Neural cell (in vitro differentiated cells): Measurements from ENCODE around the gene ERICH6. TPM values are rescaled to one million over a fixed set of nuclear protein-coding genes. Genes with fewer than 3 reads are reported as not detected.

Experiments used
- H2AFZ ChIP-seq: fragments of 200-600, 300-800 bp; sonication (generic), shearing (Covaris generic); 2 replicates; pipeline ENCODE4 v1.6.0; 2014; ENCODE audit warnings: low read depth, mild to moderate bottlenecking, antibody characterized with exemption, low read length, moderate library complexity
- H3F3A ChIP-seq: fragments of 200-600 bp; shearing (Covaris generic); 2 replicates; pipeline ENCODE4 v1.6.1; 2016; ENCODE audit warnings: mild to moderate bottlenecking, moderate library complexity, mixed read lengths, antibody characterized with exemption, low read length; ENCODE audit not compliant: insufficient read depth, poor library complexity, severe bottlenecking
- H3K27ac ChIP-seq: fragments of 200-600, 300-800 bp; sonication (generic), shearing (Covaris generic); 2 replicates; pipeline ENCODE4 v1.5.1; 2014; ENCODE audit warnings: mild to moderate bottlenecking, low read length, moderate library complexity
- H3K27me3 ChIP-seq: fragments of 300-800, 200-600 bp; sonication (generic), shearing (Covaris generic); 2 replicates; pipeline ENCODE4 v1.6.0; 2014; ENCODE audit warnings: mild to moderate bottlenecking, low read depth, low read length, moderate library complexity; ENCODE audit not compliant: insufficient read depth
- H3K36me3 ChIP-seq: fragments of 300-800, 200-600 bp; sonication (generic), shearing (Covaris generic); 2 replicates; pipeline ENCODE4 v1.5.1; 2014; ENCODE audit warnings: mild to moderate bottlenecking, antibody characterized with exemption, low read length, moderate library complexity; ENCODE audit not compliant: insufficient read depth
- H3K4me2 ChIP-seq: fragments of 300-800, 200-600 bp; sonication (generic), shearing (Covaris generic); 2 replicates; pipeline ENCODE4 v1.6.0; 2014; ENCODE audit warnings: mild to moderate bottlenecking, low read length
- H3K4me3 ChIP-seq: fragments of 300-800, 200-600 bp; sonication (generic), shearing (Covaris generic); 2 replicates; pipeline ENCODE4 v1.5.1; 2014; ENCODE audit warnings: mild to moderate bottlenecking, low read length, moderate library complexity
- H3K79me2 ChIP-seq: fragments of 200-600 bp; shearing (Covaris generic); replicated peaks from 2 replicates; pipeline ENCODE4 v1.6.0; 2014; ENCODE audit warnings: mild to moderate bottlenecking, low read length, moderate library complexity; ENCODE audit not compliant: insufficient read depth
- H3K9ac ChIP-seq: fragments of 300-800, 200-600 bp; sonication (generic), shearing (Covaris generic); 2 replicates; pipeline ENCODE4 v1.6.1; 2016; ENCODE audit warnings: mild to moderate bottlenecking, low read length, mixed read lengths
- H3K9me2 ChIP-seq: fragments of 200-600 bp; shearing (Covaris generic); 2 replicates; pipeline ENCODE4 v1.6.1; 2016; ENCODE audit warnings: mild to moderate bottlenecking, low read length, mixed read lengths; ENCODE audit not compliant: insufficient read depth
- H3K9me3 ChIP-seq: fragments of 200-600, 300-800 bp; sonication (generic), shearing (Covaris generic); 2 replicates; pipeline ENCODE4 v1.6.1; 2016; ENCODE audit warnings: mild to moderate bottlenecking, mixed run types, low read length, moderate library complexity, mixed read lengths
- H4K20me1 ChIP-seq: fragments of 200-600 bp; shearing (Covaris generic); 2 replicates; pipeline ENCODE4 v1.6.1; 2016; ENCODE audit warnings: mild to moderate bottlenecking, mixed run types; ENCODE audit not compliant: insufficient read depth
- EP300 ChIP-seq: fragments of 450-650 bp; conservative IDR thresholded peaks from 2 replicates; pipeline ENCODE4 v1.6.1; 2014; ENCODE audit warnings: antibody characterized with exemption, mild to moderate bottlenecking, moderate library complexity; ENCODE audit not compliant: poor library complexity, severe bottlenecking
- EZH2 ChIP-seq: fragments of 200-600, 300-800 bp; shearing (Covaris generic), sonication (generic); IDR thresholded peaks from 2 replicates; pipeline ENCODE4 v1.6.1; 2014; ENCODE audit warnings: antibody characterized with exemption, low read length, borderline replicate concordance, mild to moderate bottlenecking; ENCODE audit not compliant: insufficient read depth, poor library complexity, severe bottlenecking
- MXI1 ChIP-seq: fragments of 450-650 bp; conservative IDR thresholded peaks from 2 replicates; pipeline ENCODE4 v1.6.1; 2014; ENCODE audit warnings: antibody characterized with exemption, mild to moderate bottlenecking; ENCODE audit not compliant: poor library complexity, severe bottlenecking
- POLR2AphosphoS5 ChIP-seq: IDR thresholded peaks from 2 replicates; pipeline ENCODE4 v1.6.1; 2012
- RAD21 ChIP-seq: fragments of 450-650 bp; conservative IDR thresholded peaks from 2 replicates; pipeline ENCODE4 v1.6.1; 2014; ENCODE audit warnings: antibody characterized with exemption, mild to moderate bottlenecking, moderate library complexity
- SMC3 ChIP-seq: fragments of 450-650 bp; conservative IDR thresholded peaks from 2 replicates; pipeline ENCODE4 v1.6.1; 2014; ENCODE audit warnings: antibody characterized with exemption, mild to moderate bottlenecking, moderate library complexity; ENCODE audit not compliant: poor library complexity
- TAF1 ChIP-seq: IDR thresholded peaks from 2 replicates; pipeline ENCODE4 v1.6.1; 2012; ENCODE audit warnings: low read depth
- polyA plus RNA-seq: library from polyadenylated mRNA; depleted of rRNA; stranded (reverse); fragments of >200 nt; gene quantifications from 2 replicates; pipeline ENCODE4 v1.2.3, GENCODE V29; 2014
- TF ChIP-seq, protein P1 (sequence below): fragments of 450-650 bp; IDR thresholded peaks from 2 replicates; pipeline ENCODE4 v1.5.1; 2014; ENCODE audit warnings: antibody characterized with exemption, mild to moderate bottlenecking, moderate library complexity; ENCODE audit not compliant: poor library complexity, severe bottlenecking
- TF ChIP-seq, protein P2 (sequence below): IDR thresholded peaks from 2 replicates; pipeline ENCODE4 v1.6.1; 2012; ENCODE audit warnings: borderline replicate concordance

The ERICH6 gene
- polyA plus RNA-seq, 1 donor from 2014 or later = not detected

DNA sequence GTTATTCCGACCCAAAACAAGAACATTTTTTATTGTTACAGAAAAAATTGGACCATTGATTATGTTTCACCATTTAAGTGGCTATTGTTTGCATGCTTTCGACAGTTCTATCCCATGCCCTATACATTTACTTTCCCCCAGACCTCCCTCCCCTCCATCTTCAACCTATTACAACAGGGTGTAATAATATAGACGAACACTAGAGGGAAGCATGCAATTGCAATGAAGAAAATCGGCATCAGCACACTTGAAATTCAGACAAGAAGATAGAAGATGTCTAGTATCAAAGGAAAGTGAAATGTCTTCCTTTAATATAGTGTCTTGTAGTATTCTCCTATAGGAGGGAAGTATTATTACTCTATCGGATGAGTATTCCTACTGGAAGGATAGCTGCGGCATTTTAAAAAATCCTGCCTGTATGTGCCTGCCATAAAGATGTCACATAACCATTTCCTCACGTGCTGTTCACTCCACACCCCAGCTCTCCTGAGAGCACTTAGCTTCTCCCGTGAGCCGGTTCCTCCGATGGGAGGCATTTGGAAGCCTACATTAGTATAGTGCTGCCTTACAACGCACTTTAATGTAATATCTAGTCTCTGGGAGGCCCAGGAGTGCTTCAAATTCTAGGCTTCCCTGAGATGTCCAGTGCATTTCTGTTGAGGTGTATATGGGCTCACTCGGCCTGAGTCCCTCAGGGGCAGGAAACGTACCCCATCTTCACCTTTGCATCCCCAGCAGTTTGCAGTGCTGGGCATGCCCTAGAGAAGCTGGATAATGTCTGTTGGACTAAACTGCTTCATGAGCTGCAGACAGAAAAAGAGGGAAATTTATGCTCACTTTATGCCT is 17.8 kb upstream of the ERICH6 start:
- no peaks in the 10 kb centered on the region for H4K20me1 ChIP-seq
- peak overlapping the region; percentile 17 for H3K4me2 ChIP-seq
- H3K79me2 ChIP-seq = no peaks in the 10 kb centered on the region
- H3K4me3 ChIP-seq = peak overlapping the region; percentile 46
- H2AFZ ChIP-seq = peak overlapping the region; percentile 16
- no peaks in the 10 kb centered on the region for H3K9me2 ChIP-seq
- H3K9me3 ChIP-seq = no peaks in the 10 kb centered on the region
- H3K27me3 ChIP-seq = no peaks in the 10 kb centered on the region
- TF ChIP-seq TAF1 (no peak), RAD21 (peak; percentile 94), SMC3 (peak; percentile 92), MXI1 (peak; percentile 25), POLR2AphosphoS5 (no peak), EP300 (peak; percentile 44), EZH2 (no peak)
- TF ChIP-seq, protein P1, sequence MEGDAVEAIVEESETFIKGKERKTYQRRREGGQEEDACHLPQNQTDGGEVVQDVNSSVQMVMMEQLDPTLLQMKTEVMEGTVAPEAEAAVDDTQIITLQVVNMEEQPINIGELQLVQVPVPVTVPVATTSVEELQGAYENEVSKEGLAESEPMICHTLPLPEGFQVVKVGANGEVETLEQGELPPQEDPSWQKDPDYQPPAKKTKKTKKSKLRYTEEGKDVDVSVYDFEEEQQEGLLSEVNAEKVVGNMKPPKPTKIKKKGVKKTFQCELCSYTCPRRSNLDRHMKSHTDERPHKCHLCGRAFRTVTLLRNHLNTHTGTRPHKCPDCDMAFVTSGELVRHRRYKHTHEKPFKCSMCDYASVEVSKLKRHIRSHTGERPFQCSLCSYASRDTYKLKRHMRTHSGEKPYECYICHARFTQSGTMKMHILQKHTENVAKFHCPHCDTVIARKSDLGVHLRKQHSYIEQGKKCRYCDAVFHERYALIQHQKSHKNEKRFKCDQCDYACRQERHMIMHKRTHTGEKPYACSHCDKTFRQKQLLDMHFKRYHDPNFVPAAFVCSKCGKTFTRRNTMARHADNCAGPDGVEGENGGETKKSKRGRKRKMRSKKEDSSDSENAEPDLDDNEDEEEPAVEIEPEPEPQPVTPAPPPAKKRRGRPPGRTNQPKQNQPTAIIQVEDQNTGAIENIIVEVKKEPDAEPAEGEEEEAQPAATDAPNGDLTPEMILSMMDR = peak; percentile 94
- TF ChIP-seq, protein P2, sequence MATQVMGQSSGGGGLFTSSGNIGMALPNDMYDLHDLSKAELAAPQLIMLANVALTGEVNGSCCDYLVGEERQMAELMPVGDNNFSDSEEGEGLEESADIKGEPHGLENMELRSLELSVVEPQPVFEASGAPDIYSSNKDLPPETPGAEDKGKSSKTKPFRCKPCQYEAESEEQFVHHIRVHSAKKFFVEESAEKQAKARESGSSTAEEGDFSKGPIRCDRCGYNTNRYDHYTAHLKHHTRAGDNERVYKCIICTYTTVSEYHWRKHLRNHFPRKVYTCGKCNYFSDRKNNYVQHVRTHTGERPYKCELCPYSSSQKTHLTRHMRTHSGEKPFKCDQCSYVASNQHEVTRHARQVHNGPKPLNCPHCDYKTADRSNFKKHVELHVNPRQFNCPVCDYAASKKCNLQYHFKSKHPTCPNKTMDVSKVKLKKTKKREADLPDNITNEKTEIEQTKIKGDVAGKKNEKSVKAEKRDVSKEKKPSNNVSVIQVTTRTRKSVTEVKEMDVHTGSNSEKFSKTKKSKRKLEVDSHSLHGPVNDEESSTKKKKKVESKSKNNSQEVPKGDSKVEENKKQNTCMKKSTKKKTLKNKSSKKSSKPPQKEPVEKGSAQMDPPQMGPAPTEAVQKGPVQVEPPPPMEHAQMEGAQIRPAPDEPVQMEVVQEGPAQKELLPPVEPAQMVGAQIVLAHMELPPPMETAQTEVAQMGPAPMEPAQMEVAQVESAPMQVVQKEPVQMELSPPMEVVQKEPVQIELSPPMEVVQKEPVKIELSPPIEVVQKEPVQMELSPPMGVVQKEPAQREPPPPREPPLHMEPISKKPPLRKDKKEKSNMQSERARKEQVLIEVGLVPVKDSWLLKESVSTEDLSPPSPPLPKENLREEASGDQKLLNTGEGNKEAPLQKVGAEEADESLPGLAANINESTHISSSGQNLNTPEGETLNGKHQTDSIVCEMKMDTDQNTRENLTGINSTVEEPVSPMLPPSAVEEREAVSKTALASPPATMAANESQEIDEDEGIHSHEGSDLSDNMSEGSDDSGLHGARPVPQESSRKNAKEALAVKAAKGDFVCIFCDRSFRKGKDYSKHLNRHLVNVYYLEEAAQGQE = no peak
- peak overlapping the region; percentile 40 for H3K27ac ChIP-seq
- H3F3A ChIP-seq = no peaks in the 10 kb centered on the region
- no peak overlapping the region for H3K9ac ChIP-seq
- H3K36me3 ChIP-seq = no peaks in the 10 kb centered on the region

DNA sequence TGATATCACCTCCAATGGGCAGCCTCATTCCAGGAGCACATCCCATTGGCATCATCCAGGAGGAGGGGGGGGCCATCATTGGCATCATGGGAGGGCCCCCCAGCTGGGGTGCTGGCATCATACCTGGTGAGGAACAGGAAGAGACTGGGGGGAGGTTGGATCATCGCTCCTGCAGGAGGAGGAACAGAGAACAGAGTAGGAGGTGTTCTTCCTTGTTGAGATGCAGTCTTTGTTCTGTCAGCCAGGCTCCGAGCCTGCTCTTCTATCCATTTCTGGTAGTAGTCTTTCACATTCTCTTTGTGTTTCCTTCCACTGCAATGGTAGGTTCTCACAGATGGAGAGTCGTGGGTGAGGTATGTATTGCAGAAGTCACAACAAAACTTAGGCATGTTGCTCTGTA is 16.7 kb upstream of the ERICH6 start:
- TF ChIP-seq, protein P1 = no peak
- TF ChIP-seq TAF1 = no peak
- no peak for TF ChIP-seq RAD21
- TF ChIP-seq EZH2 = no peak
- no peak for TF ChIP-seq SMC3
- TF ChIP-seq, protein P2 = no peak
- TF ChIP-seq MXI1 = no peak
- no peak for TF ChIP-seq POLR2AphosphoS5
- TF ChIP-seq EP300 = no peak
- no peaks in the 10 kb centered on the region for H3K9me2 ChIP-seq
- H3K27ac ChIP-seq = no peak overlapping the region
- no peak overlapping the region for H3K4me2 ChIP-seq
- H4K20me1 ChIP-seq = no peaks in the 10 kb centered on the region
- H3K79me2 ChIP-seq = no peaks in the 10 kb centered on the region
- H3F3A ChIP-seq = no peaks in the 10 kb centered on the region
- H3K4me3 ChIP-seq = no peak overlapping the region
- no peaks in the 10 kb centered on the region for H3K9me3 ChIP-seq
- H3K27me3 ChIP-seq = no peaks in the 10 kb centered on the region
- H3K36me3 ChIP-seq = no peaks in the 10 kb centered on the region
- H3K9ac ChIP-seq = no peak overlapping the region
- no peak overlapping the region for H2AFZ ChIP-seq
